Left cardiac atrium (tissue), 4 donors: Measurements from ENCODE around the gene CEACAM3. TPM values are rescaled to one million over a fixed set of nuclear protein-coding genes. Genes with fewer than 3 reads are reported as not detected.

Source experiments
- ATAC-seq, 2 donors: fragments of 200-7000 bp; cut with Tn5 transposase; one replicate each; pipeline ENCODE4 v1.9.1; 2020; ENCODE audit warnings: mild to moderate bottlenecking in 2 of 2, moderate library complexity in 2 of 2
- DNase-seq: peaks from one replicate; pipeline ENCODE4 v3.0.0-alpha.2; 2020
- intact Hi-C, 2 donors: fragments of 100-400 bp; cut with DNase I; formaldehyde crosslinking; loops; one replicate each; pipeline versions ENCODE4 v1.14.1 to v1.15.1; 2022 to 2023
- total RNA-seq, 2 donors: library from RNA; stranded (reverse); fragmentation: NEBNext Ultra II Directional; extraction: Animal tissue kit (Norgen Biotek cat#: 25700); gene quantifications; one replicate each; pipeline ENCODE4 v1.2.1, GENCODE V29; 2021
- donor health status: DM: no; HTN: yes; CAD: no.
- donor health status: DM: no; HTN: yes; CAD: no; lungs with severe emphysema.
- donor health status: DM: yes; HTN: yes; CAD: no.
- donor health status: Dilated cardiomyopathy.

Gene CEACAM3
- total RNA-seq, 2 donors from 2014 or later = 0.29 to 0.60 TPM

GRCh38 chr19:41821003-41821735, 24.8 kb downstream of the CEACAM3 start:
- DNase-seq (no peak), ATAC-seq (peak; percentile 27 to 48)
- intact Hi-C loops = no loop called here

- no peak for DNase-seq
- intact Hi-C loops = no loop called here
- ATAC-seq = no peak
These were observed 41.8 kb downstream of the CEACAM3 start for GRCh38 chr19:41837981-41838708.

GRCh38 chr19:41839211-41839610, 42.8 kb downstream of the CEACAM3 start:
- intact Hi-C loops = no loop called here
- ATAC-seq (no peak), DNase-seq (no peak)

- DNase-seq = no peak
- intact Hi-C loops = no loop called here
- no peak for ATAC-seq
These were observed 47.0 kb downstream of the CEACAM3 start for GRCh38 chr19:41843371-41843770.

- ATAC-seq = no peak
- intact Hi-C loops = no loop called here
- DNase-seq = no peak
These were observed 48.2 kb downstream of the CEACAM3 start, which contains the start of gene LYPD4 for GRCh38 chr19:41844601-41845000. LYPD4 (minus strand) TSS chr19:41844683; CDS start chr19:41839285, 5,398 bp downstream.

GRCh38 chr19:41845001-41845050, 48.4 kb downstream of the CEACAM3 start, which contains the start of gene DMRTC2:
DMRTC2 (plus strand) TSS chr19:41845042; CDS start chr19:41847429, 2,387 bp downstream.
- DNase-seq = no peak
- intact Hi-C loops = no loop called here
- ATAC-seq = no peak

GRCh38 chr19:41845051-41845590, 48.7 kb downstream of the CEACAM3 start:
- no peak for ATAC-seq
- intact Hi-C loops = no loop called here
- no peak for DNase-seq

GRCh38 chr19:41847351-41848105, 51.1 kb downstream of the CEACAM3 start:
- intact Hi-C loops = no loop called here
- ATAC-seq (no peak), DNase-seq (no peak)

- no peak for DNase-seq
- ATAC-seq = no peak
- intact Hi-C loops = no loop called here
These were observed 52.3 kb downstream of the CEACAM3 start for GRCh38 chr19:41848666-41849065.

GRCh38 chr19:41849067-41849466, 52.7 kb downstream of the CEACAM3 start:
- intact Hi-C loops = no loop called here
- ATAC-seq (no peak), DNase-seq (no peak)

GRCh38 chr19:41850381-41850780, 54.0 kb downstream of the CEACAM3 start:
- intact Hi-C loops = no loop called here
- no peak for ATAC-seq

GRCh38 chr19:41851456-41851855, 55.1 kb downstream of the CEACAM3 start:
- ATAC-seq = no peak
- intact Hi-C loops = no loop called here
- DNase-seq = no peak

More at GRCh38 chr19:41850381-41850780, 54.0 kb downstream of the CEACAM3 start:
- DNase-seq = no peak

GRCh38 chr19:41853344-41853743, 57.0 kb downstream of the CEACAM3 start:
- intact Hi-C loops = no loop called here
- DNase-seq (no peak), ATAC-seq (no peak)

- intact Hi-C loops = no loop called here
- ATAC-seq = no peak
- no peak for DNase-seq
These were observed 57.4 kb downstream of the CEACAM3 start for GRCh38 chr19:41853768-41854167.

- intact Hi-C loops = no loop called here
- ATAC-seq (no peak), DNase-seq (no peak)
These were observed 62.8 kb downstream of the CEACAM3 start for GRCh38 chr19:41859213-41859617.

GRCh38 chr19:41859618-41860418, 63.4 kb downstream of the CEACAM3 start, which contains the start of gene RPS19:
RPS19 (plus strand) TSS chr19:41860255; CDS start chr19:41860775, 520 bp downstream.
- ATAC-seq (peak; percentile 96 to 97), DNase-seq (peak; percentile 98)
- intact Hi-C loops = no loop called here

GRCh38 chr19:41860419-41861115, 64.2 kb downstream of the CEACAM3 start:
- intact Hi-C loops = no loop called here
- DNase-seq = peak; percentile 59
- ATAC-seq = no peak
